KG1 (cell line): ENCODE results near the gene C19orf12.

Source experiments
- DNase-seq: peaks from one replicate; lab custom pipeline; 2025; lab: John Stamatoyannopoulos, UW

C19orf12 gene

GRCh38 chr19:29714953-29715700, at the start of gene C19orf12:
Gene C19orf12, minus strand, starts transcription at chr19:29715261. Its CDS starts 6,848 bp downstream, at chr19:29708413.
- DNase-seq, result peak; percentile 43

DNA sequence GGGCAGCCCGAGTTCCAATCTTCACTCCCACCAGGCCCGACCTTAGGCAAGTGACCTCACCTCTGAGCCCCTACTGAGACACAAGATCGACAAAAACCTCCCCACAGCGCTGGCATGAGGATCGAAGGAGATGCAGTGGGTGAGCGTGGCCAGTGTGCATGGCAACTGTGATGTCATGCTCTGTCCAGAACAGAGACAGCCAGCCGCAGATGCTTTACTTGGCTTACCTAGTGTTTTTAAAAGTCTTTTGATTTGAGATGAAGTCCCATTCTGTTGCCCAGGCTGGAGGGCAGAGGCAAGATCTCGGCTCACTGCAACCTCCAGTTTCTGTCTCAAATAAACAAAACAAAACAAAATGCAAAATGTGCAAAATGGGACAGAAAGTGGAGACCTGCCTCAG, 49.3 kb upstream of the C19orf12 start:
- DNase-seq, result no peak

DNA sequence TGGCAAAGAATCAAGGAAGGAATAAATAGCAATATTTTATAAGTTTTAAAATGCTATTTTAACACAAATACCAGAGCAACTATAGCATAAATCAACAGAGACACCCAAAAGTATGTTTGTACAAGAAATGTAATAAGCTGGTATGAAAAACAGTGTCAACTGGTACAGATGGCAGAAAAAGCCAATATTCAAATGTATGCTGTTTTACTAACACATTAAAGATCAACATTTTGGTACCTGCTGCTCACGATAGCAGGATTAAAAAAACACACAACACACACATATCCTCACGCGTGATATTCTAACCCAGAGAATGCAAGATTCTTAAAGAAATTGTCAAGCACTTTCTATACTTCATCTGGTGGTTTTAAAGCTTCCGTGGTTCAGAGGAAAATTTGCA, 48.1 kb upstream of the C19orf12 start:
- no peak for DNase-seq

DNA sequence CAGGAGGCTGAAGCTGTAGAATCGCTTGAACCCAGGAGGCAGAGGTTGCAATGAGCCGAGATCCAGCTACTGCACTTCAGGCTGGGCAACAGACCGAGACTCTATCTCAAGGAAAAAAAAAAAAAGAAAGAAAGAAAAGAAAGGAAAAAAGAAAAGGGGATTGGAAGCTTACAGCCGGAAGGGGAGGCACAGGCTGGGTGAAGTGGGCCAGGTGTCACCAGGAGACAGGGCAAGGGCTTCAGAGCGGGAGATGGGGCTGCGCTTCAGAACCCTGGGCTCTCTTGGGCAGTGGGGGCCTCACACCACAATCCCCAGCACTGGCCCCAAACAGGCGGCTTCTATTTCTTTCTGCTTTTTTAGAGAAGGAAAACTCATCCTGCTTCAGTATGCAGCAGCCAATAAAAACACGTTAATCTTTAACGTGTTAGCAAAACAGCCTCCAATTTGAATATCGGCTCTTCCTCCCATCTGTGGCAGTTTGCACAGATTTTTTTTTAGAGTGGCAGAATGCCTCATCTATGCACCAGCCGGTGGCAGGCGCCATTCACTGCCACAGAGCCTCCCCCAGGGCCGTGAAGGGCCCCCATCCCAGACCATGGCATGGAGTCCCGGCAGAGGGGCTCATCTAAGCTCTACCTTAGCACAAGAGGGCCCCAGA, 46.6 kb upstream of the C19orf12 start:
- no peak for DNase-seq

GRCh38 chr19:29760752-29761502, 45.9 kb upstream of the C19orf12 start:
- DNase-seq, result no peak

- no peak for DNase-seq
Measured at GRCh38 chr19:29759359-29759758, 44.3 kb upstream of the C19orf12 start.

GRCh38 chr19:29758863-29759262, 43.8 kb upstream of the C19orf12 start:
- no peak for DNase-seq

DNA sequence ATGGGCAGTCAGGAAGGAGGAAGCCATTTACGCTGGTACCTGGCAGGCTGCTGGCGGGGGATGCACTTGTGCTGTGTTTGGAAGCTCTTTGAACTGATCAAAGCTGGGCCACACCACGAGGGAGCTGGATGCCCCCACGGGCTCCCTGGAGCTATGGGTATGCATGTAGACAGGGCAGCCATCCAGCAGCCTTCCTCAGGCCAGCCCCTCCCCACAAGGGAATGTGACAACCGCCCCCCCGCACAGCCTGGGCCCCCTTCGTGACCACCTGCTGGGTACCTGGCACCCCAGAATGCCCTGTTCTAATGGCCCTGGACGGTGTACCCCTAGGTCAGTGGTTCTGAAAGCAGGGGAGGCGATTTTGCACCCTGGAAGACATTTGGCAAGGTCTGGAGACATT, 42.5 kb upstream of the C19orf12 start:
- no peak for DNase-seq

DNA sequence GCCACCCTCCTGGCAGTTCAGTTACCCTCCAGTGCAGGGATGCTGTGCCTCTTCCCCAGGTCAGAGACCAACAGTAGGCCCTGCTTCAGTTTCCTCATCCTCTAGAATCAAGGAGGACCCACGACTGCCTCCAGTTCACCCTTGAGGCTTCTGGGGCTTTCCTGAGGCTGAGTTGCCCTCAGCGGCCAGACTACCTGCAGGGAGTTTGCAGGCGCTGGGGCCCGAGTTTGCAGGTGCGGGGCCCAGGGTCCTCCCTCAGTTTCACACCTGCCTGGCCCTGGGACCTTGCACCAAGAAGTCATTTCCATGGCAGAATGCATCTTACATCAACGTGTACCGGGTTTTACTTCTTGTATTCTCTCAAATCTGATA, 38.9 kb upstream of the C19orf12 start:
- DNase-seq, result no peak

DNA sequence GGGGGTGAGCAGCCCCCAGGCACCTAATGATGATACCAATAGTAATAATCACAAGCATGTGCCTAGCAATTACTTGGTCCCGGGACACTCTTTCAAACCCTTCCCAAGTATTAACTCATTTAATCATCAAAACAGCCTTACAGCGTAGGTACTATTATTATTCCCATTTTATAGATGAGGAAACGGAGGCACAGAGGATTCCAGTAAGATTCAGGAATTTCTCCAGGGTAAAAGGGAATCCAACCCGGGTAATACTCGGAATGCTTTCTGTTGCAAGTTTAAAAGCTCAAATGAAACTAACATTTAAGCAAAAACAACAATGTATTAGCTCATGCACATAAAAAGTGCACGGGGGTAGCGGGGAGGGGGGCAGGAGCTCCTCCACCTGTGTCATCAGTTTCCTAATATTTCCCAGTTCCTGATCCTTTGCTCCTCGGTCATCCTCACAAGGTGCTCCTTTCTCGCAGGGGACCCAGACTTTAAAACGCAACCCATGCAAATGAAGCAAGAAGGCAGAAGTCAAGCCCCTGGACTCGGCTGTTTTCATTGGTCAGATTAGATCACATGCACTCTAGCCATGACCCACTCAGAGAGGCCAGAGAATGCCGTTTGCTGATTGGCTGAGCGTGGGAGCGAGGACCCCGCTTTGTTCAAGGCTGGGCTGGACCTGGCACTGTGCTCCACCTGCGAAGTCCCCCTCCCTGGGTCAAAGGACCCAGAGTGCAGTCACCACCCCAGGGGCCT, 38.3 kb upstream of the C19orf12 start:
- DNase-seq, result no peak

GRCh38 chr19:29752450-29753025, 37.5 kb upstream of the C19orf12 start:
- DNase-seq, result no peak

- DNase-seq, result no peak
Measured at GRCh38 chr19:29751932-29752331, 36.9 kb upstream of the C19orf12 start.

- no peak for DNase-seq
Measured at GRCh38 chr19:29750001-29750400, 34.9 kb upstream of the C19orf12 start.

DNA sequence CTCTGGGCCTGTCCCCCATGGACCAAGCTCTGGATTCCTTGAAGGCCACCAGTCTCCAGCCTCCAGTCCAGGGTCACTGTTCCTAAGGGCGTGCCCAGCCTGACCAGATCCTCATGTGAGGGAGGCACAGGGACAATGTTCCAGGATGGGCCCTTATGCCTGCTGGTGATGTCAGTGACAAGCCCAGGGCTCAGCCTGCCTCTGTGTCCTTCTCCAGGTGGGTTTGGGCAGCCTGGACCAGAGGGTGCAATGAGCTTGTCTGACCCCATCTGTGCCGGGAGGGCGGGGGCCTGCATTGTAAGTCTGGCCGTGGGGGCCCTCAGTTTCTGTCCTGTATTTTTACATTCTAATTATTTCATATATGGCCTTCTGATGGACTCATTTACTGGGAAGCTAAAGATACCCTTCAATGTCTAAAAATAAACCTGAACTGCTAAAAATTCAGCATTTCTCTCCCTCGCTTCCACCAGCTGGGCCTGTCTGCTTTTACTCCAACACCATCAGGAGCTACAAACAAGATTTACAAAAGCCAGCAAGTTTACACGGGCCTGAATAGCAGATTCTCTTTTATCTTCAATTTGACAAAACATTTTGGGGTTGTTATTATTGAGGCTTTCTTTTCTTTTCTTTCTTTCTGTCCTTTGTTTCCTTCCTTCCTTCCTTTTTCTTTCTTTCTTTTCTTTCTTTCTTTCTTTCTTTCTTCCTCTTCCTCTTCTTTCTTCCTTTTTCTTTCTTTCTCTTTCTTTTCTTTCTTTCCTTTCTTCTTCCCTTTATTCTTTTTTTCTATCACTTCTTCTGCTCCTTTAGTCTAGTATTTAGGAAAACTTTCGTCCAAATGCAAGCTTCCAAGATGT, 34.2 kb upstream of the C19orf12 start:
- no peak for DNase-seq

DNA sequence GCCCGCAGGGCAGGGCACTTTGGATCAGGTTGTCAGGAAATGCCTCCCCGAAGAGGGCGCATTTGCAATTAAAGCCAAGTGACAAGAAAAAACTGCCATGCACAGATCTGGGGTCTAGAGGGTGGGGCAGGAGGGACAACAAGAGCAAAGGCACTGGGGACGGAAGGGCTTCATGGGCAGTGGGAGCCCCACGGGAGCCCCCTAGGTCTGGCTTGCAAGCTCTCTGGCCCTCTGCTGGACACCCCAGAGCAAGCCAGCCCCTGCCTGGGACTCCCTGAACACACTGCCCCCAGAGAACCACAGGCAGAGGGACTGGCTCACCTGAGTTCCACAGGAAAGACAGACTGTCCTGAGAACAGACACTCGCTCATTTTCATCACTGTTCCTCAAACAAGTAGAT, 30.2 kb upstream of the C19orf12 start:
- no peak for DNase-seq

DNA sequence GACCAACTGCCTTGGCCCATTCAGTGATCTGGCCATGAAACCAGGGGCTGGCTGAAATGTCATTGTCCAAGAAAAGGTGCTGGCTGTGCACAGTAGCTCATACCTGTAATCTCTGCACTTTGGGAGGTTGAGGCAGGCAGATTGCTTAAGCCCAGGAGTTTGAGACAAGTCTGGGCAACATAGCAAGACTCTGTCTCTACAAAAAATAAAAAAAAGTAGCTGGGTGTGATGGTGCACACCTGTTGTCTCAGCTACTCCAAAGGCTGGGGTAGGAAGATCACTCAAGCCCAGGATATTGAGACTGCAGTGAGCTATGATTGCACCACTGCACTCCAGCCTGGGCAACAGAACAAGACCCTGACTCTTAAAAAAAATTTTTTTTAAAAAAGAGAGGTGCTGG, 28.6 kb upstream of the C19orf12 start:
- no peak for DNase-seq

DNA sequence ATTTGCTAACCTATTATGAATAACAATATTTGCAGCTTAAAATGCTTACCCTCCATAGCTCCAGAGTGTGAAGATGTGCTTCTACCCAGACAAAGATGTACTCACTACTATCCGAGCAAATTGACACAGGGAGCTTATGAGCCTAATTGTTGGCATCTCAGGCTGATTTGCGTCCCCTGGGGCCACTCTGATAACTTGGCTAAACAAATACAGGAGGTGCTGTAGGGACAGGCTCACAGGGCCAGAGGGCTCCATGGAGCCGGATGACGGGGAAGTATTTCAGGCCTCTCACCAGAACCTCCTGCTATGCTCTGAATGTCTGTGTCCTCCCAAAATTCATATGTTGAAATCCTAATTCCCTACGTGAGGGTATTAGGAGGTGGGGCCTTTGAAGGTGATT, 26.7 kb upstream of the C19orf12 start:
- DNase-seq, result no peak

DNA sequence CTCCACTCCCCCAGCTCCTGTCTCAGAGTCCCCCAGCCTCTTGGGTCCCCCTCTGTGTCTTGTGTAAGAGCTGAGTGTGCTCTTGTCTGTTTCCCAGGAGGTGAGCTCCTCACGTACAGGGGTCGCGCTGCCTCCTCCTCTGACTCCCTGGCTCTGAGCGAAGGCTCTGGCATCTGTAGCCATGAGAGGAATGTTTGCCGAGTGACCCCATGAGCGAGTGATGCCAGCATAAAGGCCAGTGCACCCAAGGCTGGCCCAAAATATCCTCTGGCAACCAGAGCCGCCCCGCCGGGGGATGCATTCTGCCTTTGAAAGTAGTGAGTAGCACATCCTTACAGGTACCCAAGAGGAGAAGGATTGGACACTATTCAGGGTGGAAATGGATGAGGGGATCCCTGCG, 26.2 kb upstream of the C19orf12 start:
- no peak for DNase-seq

DNA sequence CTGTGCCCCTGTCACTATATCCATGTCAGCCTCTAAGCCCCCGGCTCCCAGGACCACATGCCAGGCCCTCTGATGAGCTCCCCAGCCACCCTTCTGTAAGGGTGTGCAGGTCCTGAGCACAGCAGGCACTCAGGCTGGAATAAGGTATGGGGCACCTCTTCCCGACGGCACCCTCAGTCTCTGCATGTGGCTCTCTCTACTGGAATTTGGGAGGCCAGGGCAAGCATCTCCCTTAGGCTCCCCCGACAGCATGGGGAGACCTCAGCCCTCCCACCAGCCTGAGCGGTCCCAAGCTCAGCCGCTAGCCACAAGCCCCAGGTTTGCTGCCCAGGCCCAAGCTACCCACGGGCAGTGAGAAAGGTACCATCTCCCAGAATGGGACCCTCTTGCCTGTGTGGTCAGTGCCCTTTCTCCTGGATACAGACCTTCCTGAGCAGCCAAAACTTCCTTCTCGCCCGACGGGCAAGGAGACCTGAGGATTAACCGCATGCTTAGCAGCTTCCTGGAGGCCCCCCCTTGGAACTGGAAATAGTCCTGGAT, 22.5 kb upstream of the C19orf12 start:
- no peak for DNase-seq

DNA sequence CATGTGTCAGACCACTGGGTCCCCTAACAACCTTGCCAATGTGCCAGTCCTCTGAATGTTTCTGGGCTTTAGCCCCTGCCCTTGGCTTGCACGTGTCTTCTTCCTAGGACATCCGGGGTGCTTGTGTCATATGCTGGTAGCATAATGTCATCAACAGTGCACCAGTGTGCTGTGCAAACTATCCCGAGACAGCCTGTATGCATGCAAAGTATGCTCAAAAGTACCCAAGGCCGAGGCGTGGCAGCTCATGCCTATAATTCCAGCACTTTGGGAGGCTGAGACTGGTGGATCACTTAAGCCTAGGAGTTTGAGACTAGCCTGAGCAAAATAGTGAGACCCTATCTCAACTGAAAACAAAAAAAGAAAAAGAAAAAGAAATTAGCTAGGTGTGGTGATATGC, 20.8 kb upstream of the C19orf12 start:
- no peak for DNase-seq

- no peak for DNase-seq
Measured at GRCh38 chr19:29731331-29731850, 16.3 kb upstream of the C19orf12 start.
